ENCODE measurements around the gene KCNH6.

Gene KCNH6

GRCh38 chr17:63537001-63537400 is 13.8 kb downstream of the KCNH6 start:
- DNase-seq, result no peak

- no peak for DNase-seq
Observed at GRCh38 chr17:63537991-63538692, 15.0 kb downstream of the KCNH6 start.

- DNase-seq, result no peak
Observed at GRCh38 chr17:63538693-63539595, 15.8 kb downstream of the KCNH6 start.

GRCh38 chr17:63540590-63540989 is 17.4 kb downstream of the KCNH6 start:
- DNase-seq, result no peak

- no peak for DNase-seq
Observed at GRCh38 chr17:63542218-63542545, 19.0 kb downstream of the KCNH6 start.

GRCh38 chr17:63542942-63543821 is 20.0 kb downstream of the KCNH6 start:
- DNase-seq, result no peak

- DNase-seq, result no peak
Observed at GRCh38 chr17:63543822-63544420, 20.8 kb downstream of the KCNH6 start.

- DNase-seq, result no peak
Observed at GRCh38 chr17:63544467-63545301, 21.5 kb downstream of the KCNH6 start.

GRCh38 chr17:63546308-63547082 is 23.3 kb downstream of the KCNH6 start:
- no peak for DNase-seq

GRCh38 chr17:63547083-63547523 is 23.9 kb downstream of the KCNH6 start:
- no peak for DNase-seq

- no peak for DNase-seq
Observed at GRCh38 chr17:63549289-63549945, 26.3 kb downstream of the KCNH6 start.

- DNase-seq, result peak; percentile 99
Observed at GRCh38 chr17:63549946-63550816, 27.0 kb downstream of the KCNH6 start, which contains the start of gene DCAF7. DCAF7 (plus strand) TSS chr17:63550477; CDS start chr17:63550678, 201 bp downstream.

- DNase-seq, result no peak
Observed at GRCh38 chr17:63550817-63551639, 27.9 kb downstream of the KCNH6 start.

GRCh38 chr17:63552211-63552610 is 29.1 kb downstream of the KCNH6 start:
- no peak for DNase-seq

- DNase-seq, result peak; percentile 12
Observed at GRCh38 chr17:63555500-63556156, 32.5 kb downstream of the KCNH6 start.

- no peak for DNase-seq
Observed at GRCh38 chr17:63557416-63557815, 34.3 kb downstream of the KCNH6 start.

GRCh38 chr17:63558441-63558840 is 35.3 kb downstream of the KCNH6 start:
- no peak for DNase-seq

- no peak for DNase-seq
Observed at GRCh38 chr17:63561819-63562218, 38.7 kb downstream of the KCNH6 start.
